GM18951 (cell line): Measurements from ENCODE around the gene FBXO34.

Source experiments
- POLR2A ChIP-seq: IDR thresholded peaks from 4 replicates; pipeline ENCODE4 v1.6.1; 2011; ENCODE audit warnings: mild to moderate bottlenecking; ENCODE audit not compliant: insufficient read length, insufficient read depth; ENCODE audit errors: extremely low read depth
- in situ Hi-C: fragments of 300-500 bp; cut with MboI; formaldehyde crosslinking; loops from one replicate; pipeline ENCODE4 v1.12.0; 2022; ENCODE audit warnings: low sequenced_read_pairs, mixed read lengths, inconsistent platforms; ENCODE audit not compliant: unreplicated experiment

FBXO34 gene

DNA sequence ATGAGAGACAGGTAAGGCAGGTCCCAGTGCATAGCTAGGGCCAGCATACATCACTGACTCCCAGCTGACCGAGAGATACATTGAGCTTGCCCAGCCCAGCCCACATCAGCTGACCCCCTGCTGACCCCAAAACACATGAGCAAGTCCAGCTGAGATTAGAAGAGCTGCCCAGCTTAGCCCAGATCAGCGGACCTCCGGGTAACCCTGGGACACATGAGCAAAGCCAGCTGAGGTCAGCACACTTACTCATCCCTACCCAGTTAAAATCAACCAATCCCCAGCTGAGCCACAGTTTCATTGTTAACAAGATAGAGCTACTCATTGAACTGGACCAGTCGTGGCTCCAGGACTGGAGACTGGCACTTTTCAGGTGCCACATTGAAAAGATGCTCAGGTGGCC, 21.8 kb upstream of the FBXO34 start:
- no peak for TF ChIP-seq POLR2A
- in situ Hi-C loops, result loop anchor here (10.0 to 25.0 kb wide), 2 partner anchors 105 to 1213 kb away; no protein-coding TSS in a partner anchor

DNA sequence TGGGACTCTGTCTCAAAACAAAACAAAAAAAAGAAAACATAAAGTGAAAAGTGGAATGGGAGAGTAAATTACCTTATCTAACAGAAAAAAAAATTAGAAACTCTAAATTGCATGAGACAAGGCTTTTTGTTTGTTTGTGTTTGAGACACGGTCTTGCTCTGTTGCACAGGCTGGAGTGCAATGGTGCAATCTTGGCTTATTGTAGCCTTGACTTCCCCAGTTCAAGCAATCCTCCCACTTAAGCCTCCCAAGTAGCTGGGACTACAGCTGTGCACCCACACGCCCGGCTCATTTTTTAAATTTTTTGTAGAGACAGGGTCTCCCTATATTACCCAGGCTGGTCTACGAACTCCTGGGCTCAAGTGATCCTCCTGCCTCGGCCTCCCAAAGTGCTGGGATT, 17.9 kb upstream of the FBXO34 start:
- TF ChIP-seq POLR2A, result no peak
- in situ Hi-C loops, result no loop called here

DNA sequence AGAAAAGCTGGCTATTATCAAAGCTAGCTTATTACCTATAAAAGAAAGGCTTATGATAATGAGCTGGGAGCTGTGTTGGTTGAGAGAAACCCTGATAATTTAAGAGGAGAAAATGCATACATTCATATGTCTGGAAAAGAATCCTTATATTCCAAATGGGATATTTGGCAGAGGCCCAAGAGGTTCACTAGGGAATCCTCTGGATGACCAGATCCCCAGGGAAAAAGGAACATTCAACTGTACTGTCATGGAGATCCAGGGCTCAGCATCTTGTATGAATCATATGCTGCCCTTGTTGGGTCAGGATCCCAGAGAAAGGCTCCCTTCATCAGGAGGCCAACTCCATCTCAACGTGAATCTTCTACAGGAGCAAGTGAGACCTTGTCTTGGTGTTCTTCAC, 16.6 kb upstream of the FBXO34 start:
- TF ChIP-seq POLR2A, result no peak
- in situ Hi-C loops, result no loop called here

DNA sequence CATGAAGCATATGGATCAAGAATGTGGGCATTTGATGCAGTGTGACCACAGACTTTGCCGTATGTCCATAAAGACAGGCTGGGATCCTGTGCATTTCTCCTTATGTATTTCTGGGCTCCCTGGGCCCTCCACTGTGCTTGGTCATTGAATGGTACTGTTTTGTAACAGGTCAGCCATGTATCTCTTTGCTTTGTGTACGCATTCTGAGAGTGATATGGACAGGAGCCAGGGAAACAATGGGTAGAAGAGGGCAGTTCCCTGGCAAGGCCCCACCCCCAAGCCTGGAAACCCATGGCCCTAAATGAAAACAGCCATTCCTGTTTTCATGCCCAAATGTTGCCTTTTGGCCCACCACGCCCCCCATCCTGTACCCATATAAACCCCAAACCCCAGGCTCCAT, 15.2 kb upstream of the FBXO34 start:
- in situ Hi-C loops, result no loop called here
- no peak for TF ChIP-seq POLR2A

DNA sequence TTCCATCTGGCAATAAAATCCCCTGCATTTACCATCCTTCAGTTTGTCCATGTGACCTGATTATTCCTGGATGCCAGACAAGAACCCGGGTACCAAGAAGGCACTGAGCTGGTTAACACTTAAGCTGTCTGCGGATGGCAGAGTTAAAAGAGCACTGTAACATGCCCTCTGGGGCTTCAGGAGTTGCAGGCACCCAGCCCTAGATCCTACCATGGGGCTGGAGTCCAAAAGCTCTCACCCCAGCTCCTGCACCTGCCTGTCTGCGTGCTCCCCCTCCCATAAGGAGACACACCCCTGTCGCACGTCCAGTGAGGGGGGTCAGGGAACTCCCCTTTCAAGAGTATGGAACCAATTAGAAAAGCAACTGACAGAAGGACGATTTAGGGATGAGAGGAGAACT, 14.6 kb upstream of the FBXO34 start:
- in situ Hi-C loops, result no loop called here
- TF ChIP-seq POLR2A, result no peak

DNA sequence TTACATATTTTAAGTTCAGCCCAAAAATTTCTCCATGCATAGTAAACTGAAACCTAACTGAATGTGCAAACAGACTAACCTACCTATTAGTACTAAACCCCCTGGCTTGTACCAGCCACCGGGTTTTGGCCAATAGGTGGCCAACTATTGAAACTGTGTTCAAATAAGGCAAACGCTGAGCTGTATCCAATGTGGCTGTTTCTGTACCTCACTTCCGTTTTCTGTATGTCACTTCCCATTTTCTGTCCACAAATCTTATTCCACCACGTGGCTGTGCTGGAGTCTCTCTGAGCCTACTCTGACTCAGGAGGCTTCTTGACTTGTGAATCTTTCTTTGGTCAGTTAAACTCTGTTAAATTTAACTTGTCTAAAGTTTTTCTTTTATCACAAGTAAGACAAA, 6.0 kb upstream of the FBXO34 start:
- in situ Hi-C loops, result no loop called here
- TF ChIP-seq POLR2A, result no peak

DNA sequence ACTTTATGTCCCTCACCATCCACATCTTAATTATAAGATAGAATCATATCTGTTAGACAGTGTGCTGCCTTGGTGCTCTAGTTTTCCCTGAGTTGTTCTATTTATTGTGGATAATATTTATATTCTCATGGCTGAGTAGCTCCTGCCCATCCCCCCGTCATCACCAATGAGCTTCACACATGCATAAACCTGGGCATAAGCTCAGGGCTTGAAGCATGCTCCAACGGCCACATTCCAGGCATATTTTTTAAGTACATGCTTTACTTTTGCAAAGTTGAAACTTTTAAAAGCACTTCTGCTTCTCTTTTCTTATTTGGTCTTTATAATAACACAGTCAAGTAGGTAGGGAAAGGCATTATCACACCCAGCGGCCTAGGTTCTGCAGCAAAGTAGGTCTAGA, 3.4 kb upstream of the FBXO34 start:
- no peak for TF ChIP-seq POLR2A
- in situ Hi-C loops, result no loop called here

DNA sequence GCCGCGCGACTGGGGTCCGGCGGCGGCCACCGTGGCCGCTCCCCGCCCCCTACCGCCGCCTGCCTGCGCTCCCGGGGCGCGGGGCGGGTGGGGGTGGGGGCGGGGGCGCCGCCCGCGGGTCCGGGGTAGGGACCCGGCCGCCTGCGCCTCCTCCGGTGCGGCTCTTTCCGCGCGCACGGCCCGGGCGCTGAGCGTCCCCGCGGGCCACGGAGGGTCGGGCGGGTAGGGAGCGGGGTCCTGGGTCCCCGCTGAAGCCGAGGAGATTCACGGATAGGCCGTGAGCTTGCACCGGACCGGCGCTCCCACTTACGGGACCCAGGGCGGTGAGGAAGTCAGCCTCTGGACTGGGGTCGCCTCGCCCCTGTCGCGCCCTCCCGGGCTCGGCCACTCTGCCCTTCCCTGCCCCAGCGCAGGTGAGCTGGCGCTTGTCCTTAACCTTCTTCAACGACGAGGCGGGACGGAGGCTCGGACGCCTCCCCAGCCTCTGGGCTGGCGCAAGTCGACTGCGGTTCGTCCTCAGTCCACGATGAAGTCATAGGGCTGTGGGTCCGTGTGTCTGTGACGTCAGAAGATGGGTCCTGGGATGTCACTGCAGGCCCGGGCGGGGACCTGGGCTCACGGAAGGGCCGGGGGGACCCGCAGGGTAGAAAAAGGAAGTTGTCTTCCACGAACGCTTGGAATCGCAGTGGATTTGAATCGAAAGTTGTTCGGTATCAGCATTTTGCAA, 514 bp downstream of the FBXO34 start:
- in situ Hi-C loops, result no loop called here
- no peak for TF ChIP-seq POLR2A

DNA sequence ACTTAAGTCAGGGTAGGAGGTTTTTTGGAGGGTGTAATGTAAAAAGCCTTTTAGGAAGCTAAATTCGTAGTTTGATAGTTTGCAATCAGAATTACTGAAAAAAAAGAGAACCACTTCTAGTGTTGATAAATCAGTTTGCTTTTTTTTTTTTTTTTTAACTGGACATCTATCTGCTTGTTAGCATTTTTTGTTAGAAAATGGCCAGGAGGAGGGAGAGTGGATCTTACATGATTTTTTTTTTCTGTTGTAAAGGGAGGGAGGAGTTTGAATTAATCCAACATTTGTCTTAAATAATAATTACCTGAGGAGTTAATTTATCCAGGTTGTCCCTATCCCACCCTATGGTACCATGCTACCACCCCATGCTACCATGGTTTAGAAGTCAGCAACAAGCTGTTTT, 1.2 kb downstream of the FBXO34 start:
- no peak for TF ChIP-seq POLR2A
- in situ Hi-C loops, result no loop called here

DNA sequence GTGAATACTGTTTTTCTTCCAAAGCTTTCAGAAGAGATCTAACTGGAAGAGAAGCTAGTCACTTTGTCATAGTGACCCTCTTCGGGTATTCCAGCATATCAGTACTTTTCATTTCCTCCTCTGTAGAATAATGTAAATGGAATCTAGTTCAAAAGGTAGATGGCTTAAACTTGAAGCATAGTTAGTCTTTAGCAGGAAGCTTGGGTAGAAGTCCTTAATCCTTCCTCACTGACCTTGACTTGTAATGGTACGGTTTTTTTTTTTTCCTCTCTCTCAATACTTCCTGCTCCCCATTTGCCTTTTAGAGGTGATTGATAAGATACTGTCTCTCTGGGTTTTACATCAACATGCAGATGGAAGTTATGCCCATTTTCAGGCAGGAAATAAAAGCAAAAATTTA, 1.7 kb downstream of the FBXO34 start:
- no peak for TF ChIP-seq POLR2A
- in situ Hi-C loops, result no loop called here

DNA sequence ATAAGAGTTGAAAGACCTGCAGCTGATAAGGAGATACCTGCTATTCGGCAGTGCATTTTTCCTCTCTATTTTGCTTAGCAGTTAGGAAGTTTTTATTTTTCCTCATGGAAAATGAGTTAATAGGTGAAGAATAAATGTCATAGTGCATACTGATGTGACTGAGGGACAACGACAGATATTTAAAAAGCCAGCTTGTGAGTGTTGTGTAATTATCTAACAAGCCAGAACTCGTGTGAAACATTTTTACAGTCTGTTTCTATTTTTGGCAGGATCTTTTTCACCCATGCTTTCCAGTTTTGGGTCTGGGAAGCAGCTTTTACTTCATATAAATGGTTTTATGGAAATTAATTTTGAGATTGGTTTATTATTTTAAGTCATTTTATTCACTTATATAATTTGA, 2.9 kb downstream of the FBXO34 start:
- in situ Hi-C loops, result no loop called here

DNA sequence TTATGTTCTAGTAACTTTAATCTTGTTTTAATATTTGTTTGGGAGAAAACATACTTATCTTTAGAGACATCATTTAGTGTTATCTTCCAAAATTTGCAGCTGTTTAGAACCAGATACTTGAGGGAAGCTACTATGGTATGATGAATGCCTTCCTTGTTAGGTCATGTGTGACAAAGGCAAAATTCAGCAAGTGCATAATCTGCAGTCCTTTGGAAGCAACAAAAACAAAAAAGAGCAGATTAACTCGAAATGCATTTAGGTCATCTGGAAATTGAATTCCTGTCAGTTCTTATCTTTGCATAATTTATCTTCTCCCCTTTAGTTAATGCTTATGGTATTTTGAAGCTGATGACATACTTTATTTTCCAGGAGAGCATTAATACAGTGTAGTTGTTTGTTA, 3.5 kb downstream of the FBXO34 start:
- TF ChIP-seq POLR2A, result no peak
- in situ Hi-C loops, result no loop called here

More for the DNA sequence above, 2.9 kb downstream of the FBXO34 start:
- TF ChIP-seq POLR2A, result no peak

DNA sequence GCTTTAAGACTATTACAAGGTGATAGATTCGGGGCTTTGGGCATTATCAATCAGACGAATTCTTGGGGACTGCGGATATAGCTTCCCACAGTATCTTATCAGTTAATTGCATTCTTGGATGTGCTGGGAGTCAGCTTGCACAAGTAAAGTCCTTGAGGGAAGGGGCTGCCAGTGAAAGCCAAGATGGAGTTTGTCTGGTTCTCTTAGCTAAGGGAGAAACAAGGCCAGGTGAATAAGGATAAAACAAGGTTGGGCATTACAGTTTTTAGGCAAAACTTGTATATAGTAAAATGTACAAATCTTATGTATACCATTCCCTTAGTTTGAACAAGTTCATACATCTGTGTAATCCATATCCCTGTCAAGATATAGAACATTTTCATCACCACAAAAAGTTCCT, 5.5 kb downstream of the FBXO34 start:
- no peak for TF ChIP-seq POLR2A
- in situ Hi-C loops, result no loop called here

DNA sequence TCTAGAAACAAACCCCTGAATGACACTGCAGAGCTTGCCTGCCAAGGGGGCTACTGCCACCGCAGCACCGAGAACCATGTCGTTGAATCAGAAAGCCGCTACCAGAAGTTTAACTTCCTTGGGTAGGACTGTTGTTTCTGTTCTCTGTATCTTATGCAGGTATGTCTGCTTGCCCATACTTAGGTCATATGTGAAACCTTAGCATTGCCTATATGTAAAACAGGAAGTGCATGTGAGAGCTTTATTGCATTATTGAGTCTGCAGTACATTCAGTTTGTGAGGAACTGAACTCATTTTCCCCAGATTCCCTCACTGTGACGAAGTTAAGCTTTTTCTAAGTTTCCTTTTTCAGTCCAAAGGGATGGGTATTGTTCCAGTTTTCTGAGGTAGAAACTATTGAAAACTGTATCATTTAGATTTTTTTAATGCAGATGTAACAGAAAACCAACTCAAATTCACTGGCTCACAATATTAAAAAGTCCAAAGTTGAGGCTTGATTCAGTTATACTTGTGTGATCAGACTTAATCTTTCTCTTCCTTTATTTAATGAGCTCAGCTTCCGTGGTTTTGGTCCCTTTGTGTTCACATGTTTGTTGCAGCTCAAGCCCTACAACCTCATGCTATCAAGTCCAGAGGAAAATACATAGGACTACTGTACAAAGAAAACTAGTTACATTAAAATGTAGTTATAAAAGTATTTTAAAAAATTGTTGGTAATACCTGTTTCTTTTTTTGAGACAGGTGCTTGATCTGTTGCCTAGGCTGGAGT, 6.9 kb downstream of the FBXO34 start:
- in situ Hi-C loops, result no loop called here

More for the DNA sequence above, 6.9 kb downstream of the FBXO34 start:
- TF ChIP-seq POLR2A, result no peak
